Measurements from ENCODE around the gene APCDD1L. TPM values are rescaled to one million over a fixed set of nuclear protein-coding genes. Genes with fewer than 3 reads are reported as not detected.

APCDD1L gene
- total and polyA plus RNA-seq, 2 of the 8 experiments (the other 6 are each of a cell fraction or from before 2014, with no cell fraction given): 0.83 to 3.1 TPM

GRCh38 chr20:58552366-58552934 lies 37.3 kb upstream of the APCDD1L start (continued):
- TF ChIP-seq CHD7 (IDR thresholded peaks at IDR 0.05; ENCODE audit: insufficient replicate concordance, low read length): no peak
- no peak for TF ChIP-seq TAF1 (IDR thresholded peaks at IDR 0.05; ENCODE audit: low read depth, low read length)
- TF ChIP-seq ZNF274 (IDR thresholded peaks at IDR 0.05; ENCODE audit: borderline replicate concordance, extremely low read depth, low read length): no peak
- no peak for TF ChIP-seq SP2 (IDR thresholded peaks at IDR 0.05; ENCODE audit: low read length)
- no peak for TF ChIP-seq SAP30 (IDR thresholded peaks at IDR 0.05; ENCODE audit: insufficient read depth, insufficient replicate concordance, low read length)
- no peak for TF ChIP-seq CTBP2 (IDR thresholded peaks at IDR 0.05; ENCODE audit: borderline replicate concordance, insufficient read depth, insufficient read length, low read length)
- TF ChIP-seq SIRT6 (IDR thresholded peaks at IDR 0.05; ENCODE audit: low read length): no peak
- no peak for TF ChIP-seq CHD1 (IDR thresholded peaks at IDR 0.05; ENCODE audit: low read depth, low read length)
- TF ChIP-seq BACH1 (IDR thresholded peaks at IDR 0.05; ENCODE audit: low read length): no peak
- no peak for TF ChIP-seq JUN (IDR thresholded peaks at IDR 0.05; ENCODE audit: low read depth, low read length)
- no peak for TF ChIP-seq TAF7 (optimal IDR thresholded peaks at IDR 0.05; ENCODE audit: borderline replicate concordance, low read depth, low read length)
- no peak for TF ChIP-seq JUND (IDR thresholded peaks at IDR 0.05; ENCODE audit: low read length)
